NCI-H2029 (cell line): ENCODE results near the gene C2CD4C.
"Not testable (repeated sequence)": the region's sequence is repeated elsewhere in the genome, so short reads cannot be mapped to it uniquely, and the experiment has no call there.

ENCODE experiments used
- DNase-seq: peaks from one replicate; lab custom pipeline; 2025; lab: John Stamatoyannopoulos, UW

Gene C2CD4C

DNA sequence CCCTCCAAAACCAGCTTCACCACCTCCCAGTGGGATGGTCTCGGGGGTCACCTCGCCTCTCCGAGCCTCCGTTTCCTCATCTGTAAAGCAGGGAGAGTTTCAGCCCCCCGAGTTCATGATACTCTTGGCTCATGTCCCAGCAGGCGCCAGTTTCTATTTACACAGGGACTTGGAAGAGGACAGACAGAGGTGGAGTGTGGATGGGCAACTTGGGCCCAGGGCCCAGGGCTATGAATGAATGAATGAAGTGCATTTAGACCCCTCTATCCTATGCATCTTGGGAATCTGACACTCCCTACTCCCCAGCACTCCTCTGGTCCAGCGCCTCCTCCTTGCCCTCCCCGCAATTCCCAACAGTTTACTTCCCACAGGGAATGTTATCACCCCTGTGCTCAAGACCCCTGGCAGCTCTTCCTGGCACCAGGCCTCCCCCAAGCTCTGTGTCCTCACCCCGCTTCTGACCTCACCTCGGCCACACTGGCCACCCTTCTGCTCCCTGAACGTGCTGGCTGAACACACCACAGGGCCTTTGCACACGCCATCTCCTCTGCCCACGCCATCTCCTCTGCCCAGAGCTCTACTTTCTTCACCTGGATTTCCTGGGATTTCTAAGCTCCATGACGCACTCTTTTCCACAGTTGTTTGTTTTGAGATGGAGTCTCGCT lies 4.9 kb upstream of the C2CD4C start:
- no peak for DNase-seq

- no peak for DNase-seq
These were observed 3.7 kb upstream of the C2CD4C start for GRCh38 chr19:412356-413355.

DNA sequence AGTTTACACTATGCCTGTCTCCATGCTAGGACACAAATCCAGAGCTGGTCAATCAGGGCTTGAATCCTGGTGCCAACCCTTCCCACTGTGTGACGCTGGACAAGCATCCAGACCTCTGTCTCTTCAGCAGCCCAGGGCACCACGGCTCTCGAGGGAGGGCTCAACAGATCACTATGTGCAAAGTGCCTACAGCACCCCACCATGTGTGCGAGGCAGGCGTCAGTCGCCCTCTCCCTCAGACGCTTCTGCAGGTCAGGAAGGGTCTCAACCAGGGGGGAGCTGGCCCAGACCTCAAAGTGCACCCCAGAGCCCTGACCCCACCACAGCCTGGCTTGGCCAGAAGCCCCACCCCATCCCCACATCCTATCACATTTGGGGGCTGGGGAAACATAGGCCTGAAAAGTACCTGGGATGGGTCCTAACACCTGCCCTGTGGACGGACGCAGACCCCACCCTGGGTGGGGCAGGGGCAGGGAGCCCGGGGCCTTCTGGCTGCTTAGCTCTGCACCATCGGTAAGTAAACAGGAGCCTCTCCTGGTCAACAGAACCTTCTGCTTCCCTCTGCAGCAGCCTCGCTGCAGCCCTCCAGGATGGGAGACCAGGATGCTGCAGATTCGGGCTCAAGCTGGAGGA lies 2.9 kb upstream of the C2CD4C start:
- DNase-seq: no peak

DNA sequence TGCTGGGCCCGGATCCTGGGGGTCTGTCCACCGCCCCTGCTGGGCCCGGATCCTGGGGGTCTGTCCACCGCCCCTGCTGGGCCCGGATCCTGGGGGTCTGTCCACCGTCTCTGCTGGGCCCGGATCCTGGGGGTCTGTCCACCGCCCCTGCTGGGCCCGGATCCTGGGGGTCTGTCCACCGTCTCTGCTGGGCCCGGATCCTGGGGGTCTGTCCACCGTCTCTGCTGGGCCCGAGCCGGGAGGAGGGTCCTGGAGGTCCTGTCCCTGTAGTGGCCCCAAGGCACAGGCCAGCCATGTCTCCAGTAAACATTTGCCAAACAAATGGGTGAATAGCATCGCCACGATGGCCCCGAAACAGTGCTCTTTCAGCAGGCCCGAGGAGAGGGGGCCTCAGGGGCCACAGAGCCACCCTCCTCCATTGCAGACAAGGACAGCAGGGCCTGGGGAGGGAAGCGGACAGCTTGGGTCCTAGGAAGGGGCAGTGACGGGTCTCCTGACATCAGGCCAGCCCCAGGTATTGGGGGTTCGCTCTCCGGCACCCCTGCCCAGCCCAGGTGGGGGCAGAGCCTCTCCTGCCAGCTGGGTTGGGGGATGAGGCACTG lies 2.3 kb upstream of the C2CD4C start:
- not testable (repeated sequence) for DNase-seq

DNA sequence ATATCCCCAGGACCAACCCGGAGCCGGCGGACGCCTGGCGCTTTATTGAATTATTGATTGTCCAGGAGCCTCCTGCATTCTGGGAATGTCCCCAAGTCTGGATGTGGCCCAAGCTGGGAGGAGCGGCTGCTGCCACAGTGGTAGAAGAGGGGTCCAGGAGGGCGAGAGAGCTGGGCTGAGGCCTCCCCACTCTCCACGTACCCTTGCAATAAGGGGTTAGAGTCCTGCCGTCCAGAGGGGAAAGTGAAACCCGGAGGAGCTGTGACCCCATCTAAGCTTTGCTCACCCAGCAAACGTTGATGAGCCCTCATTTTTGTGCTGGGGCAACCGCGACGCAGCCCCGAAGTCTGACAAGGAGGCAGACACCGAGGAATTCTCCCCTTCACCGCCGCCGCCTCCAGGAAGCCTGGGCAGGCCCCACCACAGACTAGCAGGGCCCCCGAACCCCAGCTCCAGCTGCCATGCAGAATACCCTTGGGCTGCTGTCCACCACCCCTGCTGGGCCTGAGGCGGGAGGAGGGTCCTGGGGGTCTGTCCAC lies 1.4 kb upstream of the C2CD4C start:
- no peak for DNase-seq

GRCh38 chr19:409516-410242 lies 732 bp upstream of the C2CD4C start:
- no peak for DNase-seq

DNA sequence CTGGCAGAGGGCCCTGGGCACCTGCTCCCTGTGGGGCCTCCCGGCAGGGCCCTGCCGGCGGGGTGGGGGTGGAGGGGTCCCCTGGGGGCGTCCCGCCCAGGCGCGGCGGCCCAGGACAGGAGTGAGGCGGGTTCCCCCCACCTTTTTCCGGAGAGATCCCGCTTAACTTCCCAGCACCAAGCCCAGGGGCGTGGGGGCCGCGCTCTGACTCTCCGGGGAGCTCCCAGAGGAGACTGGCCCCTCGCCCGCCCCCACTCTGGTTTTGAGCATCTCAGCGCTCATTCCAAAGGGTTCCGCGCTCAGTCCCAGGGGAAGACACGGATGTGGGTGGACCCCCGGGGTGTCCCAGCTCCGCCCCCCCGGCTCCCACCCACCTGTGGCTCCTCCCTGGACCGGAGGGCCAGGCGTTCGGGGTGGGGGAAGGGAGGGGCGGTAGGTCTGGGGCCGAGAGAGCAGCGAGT lies 476 bp downstream of the C2CD4C start:
- DNase-seq: no peak

GRCh38 chr19:407511-408440 lies 1.2 kb downstream of the C2CD4C start:
- DNase-seq: no peak

- DNase-seq: no peak
These were observed 1.9 kb downstream of the C2CD4C start for GRCh38 chr19:406971-407510.

DNA sequence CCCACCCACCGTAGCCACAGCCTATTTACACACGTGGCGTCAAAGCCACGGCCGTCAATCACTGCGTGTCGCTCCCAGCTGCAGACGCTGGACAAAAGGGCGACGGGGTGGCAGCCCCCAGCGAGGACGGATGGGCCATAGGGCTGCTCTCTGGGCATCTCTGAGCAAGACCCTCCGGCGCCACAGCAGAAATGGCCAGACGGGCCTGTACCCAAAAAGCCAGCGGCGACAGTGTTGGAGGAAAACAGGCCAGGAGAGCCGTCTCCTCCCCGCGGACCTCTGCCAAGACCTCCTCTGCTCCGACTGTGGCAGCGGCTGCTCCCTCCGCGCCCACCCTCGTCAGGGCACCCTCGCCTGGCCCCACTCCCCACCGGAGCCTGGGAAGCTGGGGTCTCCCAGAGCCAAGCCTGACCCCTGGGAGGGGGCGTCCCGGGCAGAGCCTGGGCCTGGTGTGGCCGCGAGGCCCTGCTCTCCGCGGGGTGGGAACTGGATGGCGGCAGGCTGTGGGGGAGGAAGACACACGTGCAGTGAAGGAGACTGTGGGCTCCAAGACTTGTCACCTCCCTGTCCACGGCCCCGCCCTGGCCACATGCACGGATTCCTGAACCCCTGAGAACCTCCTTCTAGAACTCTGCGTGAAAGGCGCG lies 2.7 kb downstream of the C2CD4C start:
- no peak for DNase-seq

GRCh38 chr19:405121-405965 lies 3.6 kb downstream of the C2CD4C start:
- no peak for DNase-seq

DNA sequence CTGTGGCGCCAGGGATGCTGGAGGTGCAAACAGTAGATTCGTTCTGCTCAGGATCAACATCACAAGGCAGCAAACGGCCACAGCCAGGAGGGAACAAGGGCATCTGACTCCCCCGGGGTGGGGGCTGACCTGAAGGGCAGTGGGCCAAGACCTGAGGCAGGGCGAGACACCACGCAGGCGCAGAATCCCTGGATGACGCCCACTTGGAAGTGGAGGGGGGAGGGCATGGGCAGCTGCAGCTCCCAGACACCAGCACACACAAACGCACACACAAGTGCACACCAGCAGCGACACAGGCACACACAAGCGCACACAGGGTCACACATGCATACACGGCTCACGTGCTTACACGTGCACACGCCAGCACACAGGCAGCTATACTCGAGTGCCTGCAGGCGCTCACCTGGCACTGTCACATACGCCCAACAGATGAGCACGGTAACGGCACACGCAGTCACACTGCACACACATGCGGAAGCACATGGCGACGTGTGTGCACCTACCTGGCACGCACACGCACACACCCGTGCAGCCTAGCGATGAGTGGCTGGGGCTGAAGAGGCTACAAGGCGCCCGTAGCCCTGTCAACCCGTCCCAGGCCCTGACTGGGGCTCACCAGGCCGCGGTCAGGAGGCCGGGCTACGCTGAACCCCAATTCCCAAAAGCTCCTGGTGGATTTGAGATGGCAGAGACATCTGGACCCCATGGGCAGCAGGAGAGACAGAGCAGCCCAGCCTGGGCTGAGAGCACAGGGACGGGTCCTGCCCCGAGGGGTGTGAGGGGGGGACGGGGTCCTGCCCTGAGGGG lies 5.5 kb downstream of the C2CD4C start:
- DNase-seq: peak; percentile 65

- DNase-seq: no peak
These were observed 6.2 kb downstream of the C2CD4C start for GRCh38 chr19:402786-403185.

GRCh38 chr19:401866-402511 lies 7.0 kb downstream of the C2CD4C start:
- no peak for DNase-seq

DNA sequence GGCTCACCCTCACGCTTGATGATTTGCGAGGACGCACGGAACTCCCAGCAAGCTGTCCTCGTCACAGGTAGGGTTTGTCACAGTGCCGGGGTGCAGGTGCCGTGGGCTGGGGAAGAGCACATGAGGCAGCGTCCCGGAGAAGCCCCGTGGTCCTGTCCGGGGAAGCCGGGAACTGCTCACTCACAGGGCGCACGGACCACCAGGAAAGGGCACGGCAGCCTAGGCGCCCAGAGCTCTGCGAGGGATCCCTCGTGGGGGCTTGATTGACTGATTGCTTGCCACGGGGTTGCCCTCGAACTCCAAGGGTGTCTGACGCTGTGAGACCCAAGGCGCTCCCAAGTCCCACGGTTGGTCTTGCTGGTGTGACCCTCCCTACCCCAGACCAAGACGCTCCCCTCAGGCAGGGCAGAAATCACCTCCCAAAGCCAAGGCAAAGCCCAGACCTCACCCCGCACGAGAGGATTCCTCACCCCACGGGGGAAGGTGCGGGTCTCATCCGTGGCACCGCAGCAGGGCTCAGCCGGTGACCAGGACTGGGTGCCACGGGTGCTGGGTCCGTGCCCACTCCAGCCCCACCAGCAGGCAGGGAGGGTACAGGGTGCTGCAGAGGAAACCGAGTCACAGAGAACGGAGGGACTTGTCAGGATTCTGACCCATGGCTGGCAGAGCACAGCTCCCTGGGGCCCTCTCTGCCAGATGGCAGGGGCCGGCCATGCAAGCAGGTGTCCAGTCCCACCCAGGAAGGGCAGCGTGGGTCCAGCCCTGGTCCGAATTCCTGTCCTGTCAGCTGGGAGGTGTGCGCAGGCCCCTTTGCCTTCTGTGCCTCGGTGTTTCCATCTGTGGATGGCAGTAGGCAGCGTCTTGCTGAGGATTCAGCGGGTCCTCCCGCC lies 7.7 kb downstream of the C2CD4C start:
- no peak for DNase-seq

DNA sequence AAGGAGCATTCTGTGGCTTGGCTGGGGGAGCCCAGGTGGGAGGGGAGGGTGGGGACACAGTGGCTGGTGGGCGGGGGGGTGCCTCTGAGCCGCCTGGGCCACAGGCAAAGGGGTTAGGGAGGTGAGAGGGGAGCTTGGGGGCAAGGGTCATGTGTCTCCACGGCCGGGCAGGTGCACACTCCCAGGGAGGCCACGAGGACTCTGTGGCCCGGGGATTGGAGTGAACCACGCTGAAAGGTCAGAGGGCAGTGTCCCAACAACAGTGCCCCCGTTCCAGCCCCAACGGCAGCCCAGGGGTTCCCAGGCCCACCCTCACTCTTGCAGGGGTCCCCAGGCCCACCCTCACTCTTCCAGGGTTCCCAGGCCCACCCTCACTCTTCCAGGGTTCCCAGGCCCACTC lies 9.6 kb downstream of the C2CD4C start:
- no peak for DNase-seq
